ENCODE results near the gene ALDOA.
A peak's percentile ranks its signal among the peaks of the same experiment; 100 is the strongest.

- TF ChIP-seq, protein P1, sequence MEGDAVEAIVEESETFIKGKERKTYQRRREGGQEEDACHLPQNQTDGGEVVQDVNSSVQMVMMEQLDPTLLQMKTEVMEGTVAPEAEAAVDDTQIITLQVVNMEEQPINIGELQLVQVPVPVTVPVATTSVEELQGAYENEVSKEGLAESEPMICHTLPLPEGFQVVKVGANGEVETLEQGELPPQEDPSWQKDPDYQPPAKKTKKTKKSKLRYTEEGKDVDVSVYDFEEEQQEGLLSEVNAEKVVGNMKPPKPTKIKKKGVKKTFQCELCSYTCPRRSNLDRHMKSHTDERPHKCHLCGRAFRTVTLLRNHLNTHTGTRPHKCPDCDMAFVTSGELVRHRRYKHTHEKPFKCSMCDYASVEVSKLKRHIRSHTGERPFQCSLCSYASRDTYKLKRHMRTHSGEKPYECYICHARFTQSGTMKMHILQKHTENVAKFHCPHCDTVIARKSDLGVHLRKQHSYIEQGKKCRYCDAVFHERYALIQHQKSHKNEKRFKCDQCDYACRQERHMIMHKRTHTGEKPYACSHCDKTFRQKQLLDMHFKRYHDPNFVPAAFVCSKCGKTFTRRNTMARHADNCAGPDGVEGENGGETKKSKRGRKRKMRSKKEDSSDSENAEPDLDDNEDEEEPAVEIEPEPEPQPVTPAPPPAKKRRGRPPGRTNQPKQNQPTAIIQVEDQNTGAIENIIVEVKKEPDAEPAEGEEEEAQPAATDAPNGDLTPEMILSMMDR (IDR thresholded peaks at IDR 0.05): peak in 2 of 4 experiments; percentile 2 to 17
- TF ChIP-seq POLR2A (IDR thresholded peaks at IDR 0.05): peak; percentile 99
Observed at GRCh38 chr16:30065102-30065942, at the start of gene ALDOA.
